Islet of Langerhans (tissue), 1 donor: ENCODE results near the gene POSTN.

Experiments
- FAIRE-seq: peaks from one replicate; lab custom pipeline; 2011; peaks lifted over from hg19 to GRCh38; lab: Jason Lieb, UNC

POSTN gene, protein sequence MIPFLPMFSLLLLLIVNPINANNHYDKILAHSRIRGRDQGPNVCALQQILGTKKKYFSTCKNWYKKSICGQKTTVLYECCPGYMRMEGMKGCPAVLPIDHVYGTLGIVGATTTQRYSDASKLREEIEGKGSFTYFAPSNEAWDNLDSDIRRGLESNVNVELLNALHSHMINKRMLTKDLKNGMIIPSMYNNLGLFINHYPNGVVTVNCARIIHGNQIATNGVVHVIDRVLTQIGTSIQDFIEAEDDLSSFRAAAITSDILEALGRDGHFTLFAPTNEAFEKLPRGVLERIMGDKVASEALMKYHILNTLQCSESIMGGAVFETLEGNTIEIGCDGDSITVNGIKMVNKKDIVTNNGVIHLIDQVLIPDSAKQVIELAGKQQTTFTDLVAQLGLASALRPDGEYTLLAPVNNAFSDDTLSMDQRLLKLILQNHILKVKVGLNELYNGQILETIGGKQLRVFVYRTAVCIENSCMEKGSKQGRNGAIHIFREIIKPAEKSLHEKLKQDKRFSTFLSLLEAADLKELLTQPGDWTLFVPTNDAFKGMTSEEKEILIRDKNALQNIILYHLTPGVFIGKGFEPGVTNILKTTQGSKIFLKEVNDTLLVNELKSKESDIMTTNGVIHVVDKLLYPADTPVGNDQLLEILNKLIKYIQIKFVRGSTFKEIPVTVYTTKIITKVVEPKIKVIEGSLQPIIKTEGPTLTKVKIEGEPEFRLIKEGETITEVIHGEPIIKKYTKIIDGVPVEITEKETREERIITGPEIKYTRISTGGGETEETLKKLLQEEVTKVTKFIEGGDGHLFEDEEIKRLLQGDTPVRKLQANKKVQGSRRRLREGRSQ

DNA sequence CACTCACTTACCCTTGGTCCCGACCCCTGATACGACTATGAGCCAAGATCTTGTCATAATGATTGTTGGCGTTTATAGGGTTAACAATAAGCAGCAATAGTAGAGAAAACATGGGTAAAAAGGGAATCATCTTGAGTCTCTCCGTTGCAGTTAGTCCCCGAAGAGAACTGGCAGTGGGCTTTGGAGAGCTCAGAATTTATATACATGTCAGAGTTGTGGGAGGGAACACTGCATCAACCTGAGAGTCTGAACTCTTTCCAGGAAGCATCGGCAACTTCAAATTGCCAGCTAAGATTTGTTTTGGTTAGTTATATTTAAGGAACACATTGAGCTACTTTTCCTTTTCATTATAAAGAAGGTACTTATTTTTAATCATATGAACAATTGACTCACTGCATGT, at the start of gene POSTN:
Gene POSTN (minus strand): TSS at position 172 of the 400 bp plus-strand sequence. CDS start 42 bp downstream, at position 130.
- no peak for FAIRE-seq

DNA sequence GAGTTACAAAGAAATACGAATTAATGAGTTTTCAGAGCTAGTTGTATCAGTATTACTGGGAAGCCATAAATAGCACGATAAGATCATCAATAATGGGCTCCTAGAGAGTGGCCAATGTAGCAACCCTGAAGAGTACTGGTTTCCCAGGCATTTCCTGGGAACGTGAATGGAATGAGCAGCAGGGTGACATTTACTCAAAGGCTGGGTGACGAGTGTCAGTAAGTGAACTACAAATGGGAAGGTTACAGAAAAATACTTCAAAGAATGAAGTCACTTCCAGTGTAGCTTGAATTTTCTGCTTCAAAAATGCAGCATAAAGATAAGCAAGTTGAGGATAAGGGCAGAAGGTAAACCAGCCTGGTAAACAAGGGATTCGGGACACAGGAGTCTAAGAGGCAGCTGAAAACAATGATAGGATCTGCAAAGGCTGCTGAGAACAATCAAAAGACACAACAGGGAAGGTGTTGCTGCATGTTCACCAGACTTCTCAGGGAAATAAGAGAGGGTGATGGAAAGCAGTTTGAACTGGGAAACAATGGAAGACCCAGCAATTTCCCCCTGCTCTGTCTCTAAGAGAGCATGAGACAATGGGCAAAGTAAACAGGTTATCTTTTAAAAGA, 48.6 kb upstream of the POSTN start:
- FAIRE-seq, result peak; percentile 43

DNA sequence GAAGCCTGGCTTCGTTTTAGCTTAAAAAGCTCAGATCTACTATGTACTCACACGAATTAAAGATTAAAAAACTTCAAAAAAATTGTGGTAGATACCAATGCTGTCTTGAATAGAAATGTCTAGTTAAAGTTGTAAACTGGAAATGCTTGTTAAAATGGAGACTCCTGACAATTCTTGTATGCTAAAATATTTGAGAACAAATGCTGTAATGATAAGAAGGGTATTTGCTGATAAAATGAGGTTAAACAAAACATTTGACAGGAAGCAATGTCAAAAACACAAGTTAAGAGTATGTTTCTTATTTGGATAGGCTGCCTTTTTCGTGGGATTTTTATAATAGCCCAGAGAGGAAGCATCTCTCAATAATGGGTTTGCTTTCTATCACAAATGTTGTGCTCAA, 48.0 kb upstream of the POSTN start:
- FAIRE-seq, result no peak

DNA sequence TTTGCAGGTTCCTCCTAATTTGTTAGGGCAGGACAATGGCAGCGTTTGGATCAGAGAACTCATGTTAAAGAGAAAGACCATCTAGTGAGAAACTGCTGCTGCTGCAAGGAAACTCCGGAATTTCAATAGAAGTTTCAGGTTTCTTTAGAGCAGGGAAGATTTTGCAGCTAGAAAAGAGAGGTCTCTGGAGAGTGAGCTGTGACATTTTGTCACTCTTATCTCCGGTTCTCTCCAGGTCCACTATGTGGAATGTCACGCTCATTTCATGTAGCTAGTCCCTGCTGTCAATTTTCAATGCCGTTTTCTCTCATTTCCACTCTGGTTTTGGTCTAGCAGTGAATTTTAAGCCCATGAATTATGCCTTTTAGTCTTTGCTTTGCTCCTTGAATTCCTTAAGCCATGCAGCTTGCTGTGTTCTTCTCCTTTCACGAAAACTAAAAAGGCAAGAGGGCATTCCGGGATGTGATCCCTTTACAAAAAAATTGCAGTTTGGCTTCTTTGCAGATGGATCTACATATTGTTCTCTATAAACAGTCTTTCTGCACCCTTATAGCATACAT, 46.7 kb upstream of the POSTN start:
- FAIRE-seq, result no peak

DNA sequence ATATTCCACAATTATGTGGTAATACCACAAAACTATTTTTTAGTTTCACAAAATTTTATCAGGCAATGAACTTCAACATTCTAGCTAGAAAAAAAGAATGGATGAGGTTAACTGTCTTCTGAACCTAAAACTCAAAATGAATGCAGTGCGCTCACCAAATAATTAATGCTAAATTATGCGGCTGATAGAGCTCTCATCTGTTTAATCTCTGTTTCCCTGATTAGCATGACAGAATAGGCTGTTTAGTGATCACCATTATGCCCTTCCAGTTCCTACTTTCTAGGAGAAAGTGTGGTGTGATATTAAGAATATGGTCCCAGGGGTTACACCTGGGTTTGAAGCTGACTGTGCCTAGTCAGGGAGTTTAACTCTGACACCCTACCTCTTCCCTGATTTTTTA, 42.8 kb upstream of the POSTN start:
- no peak for FAIRE-seq

DNA sequence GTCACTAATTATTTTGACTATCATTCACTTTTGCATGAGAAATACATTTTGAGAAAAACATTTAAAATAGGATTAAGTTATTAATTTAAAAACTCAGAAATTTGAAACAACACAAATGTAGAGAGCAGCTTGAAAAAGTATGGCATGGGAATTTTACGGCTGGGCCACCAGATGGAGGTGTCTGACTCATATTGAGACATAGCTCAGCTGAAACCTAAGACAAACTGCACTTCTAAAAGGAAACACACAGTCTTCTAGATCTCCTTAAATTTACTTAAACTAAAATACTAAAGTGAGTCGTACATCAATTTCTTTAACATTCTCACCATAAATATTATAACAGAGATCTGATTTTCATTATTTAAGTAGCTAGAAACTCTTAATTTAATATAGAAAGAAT, 41.9 kb upstream of the POSTN start:
- peak; percentile 94 for FAIRE-seq

DNA sequence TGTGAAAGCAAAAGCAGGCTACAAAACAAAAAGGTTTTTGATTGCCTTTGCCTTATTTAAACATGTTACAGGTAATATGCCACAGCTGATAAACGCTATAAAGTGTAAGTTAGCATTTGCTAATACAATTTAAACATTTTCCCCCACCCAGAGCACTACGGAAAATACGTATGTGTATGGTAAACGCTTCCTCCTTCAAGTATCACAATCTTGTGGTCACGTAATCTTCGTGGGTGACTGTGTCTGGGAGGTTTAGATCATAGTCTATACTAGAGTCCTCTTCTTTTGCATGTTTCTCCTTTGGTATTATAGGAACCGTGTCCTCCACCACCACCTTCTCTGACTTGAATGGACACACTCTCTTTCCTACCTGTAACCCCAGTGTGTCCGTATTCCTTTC, 38.1 kb upstream of the POSTN start:
- FAIRE-seq, result no peak

DNA sequence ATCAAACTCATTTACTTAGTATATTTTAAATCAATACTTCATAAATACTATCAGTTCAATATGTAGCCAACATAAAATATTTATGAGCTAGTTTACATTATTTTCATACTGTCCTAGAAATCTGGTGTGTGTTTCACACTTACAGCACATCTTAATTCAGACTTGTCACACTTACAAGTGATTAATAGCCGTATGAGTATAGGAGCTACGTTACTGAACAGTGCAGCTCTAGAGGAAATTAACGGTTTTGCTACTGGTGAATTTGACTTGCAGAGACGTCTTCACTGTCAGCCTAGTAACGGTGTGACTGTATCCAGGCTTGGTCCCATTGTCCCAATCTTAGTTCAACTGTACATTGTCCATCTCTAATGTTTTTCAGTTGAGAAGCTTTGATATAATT, 33.7 kb upstream of the POSTN start:
- no peak for FAIRE-seq

DNA sequence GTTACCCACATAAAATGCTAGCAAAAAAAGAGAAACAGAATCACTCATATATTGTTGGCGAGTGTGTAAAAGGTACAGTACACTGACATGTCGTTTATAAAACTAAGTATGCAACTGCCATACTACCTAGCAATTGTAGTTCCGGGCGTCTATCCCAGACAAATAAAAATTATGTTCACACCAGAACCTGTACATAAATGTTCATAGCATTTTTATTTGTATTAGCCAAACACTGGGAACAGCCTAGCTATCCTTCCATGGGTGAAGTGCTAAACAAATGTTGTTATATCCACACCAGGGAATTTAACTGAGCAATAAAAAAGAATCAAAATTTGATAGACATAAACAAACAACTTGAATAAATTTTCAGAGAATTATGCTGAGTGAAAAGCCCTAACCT, 28.9 kb upstream of the POSTN start:
- FAIRE-seq, result peak; percentile 94

DNA sequence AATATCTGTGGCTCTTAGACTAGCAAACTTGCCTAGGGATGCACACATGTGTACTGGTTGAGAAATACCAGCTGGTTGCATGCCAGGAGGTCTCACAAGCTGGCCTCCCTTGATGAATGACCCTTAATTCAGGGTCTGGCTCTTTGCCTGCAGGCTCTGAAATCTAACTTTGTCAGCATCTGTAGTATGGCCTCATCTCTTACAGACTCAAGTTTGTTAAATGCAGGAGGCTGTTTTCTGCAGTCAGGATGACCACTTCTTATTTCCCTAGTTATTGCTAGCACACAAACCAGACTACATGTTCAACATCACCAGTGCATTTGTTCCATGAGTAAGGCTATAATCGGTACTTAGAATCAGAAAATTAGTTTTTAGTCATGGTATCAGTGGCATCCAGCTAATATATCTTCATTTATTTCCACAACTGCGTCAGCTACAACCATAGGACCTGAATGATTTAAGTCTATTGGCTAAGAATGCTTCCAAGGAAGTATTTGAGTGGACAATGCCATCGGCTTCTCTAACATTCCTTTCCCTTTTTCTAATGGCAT, 23.3 kb upstream of the POSTN start:
- FAIRE-seq, result no peak

DNA sequence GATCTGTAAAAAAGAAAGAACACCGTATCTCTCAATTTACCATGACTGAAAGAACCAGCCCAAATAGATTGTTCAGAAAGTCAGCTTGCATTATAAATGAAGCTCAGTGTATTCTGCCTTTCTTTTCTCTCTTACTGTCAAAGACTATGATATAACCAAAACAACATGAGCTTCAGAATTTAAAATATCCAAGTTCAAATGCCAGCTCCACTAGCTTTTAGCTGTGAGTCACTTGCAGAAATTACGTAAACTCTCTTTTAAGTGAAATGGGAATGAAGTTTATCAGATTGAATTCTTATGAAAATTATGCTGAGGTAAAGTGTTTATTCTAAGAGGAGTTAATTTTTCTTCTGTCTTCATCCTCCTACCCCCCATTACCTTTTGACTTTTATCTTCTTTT, 20.0 kb upstream of the POSTN start:
- FAIRE-seq, result no peak

DNA sequence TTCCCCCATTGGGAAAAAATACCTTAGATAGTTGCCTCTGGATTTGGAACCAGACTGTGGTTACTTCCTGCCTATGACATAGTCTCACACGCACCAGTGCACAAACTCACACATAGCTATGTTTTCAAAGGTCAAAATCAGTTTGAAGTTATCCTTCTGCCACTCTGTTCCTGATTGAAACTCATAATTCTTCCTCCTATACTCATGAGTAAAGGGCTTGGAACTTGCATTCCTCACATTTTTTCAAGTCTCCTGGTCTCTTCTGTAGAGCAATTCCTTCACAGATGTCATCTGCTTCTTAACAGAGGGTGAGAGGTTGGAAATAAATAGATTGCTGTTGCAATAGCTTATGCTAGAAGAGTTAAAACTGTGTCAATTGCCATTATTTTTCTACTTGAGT, 18.6 kb upstream of the POSTN start:
- FAIRE-seq, result no peak

DNA sequence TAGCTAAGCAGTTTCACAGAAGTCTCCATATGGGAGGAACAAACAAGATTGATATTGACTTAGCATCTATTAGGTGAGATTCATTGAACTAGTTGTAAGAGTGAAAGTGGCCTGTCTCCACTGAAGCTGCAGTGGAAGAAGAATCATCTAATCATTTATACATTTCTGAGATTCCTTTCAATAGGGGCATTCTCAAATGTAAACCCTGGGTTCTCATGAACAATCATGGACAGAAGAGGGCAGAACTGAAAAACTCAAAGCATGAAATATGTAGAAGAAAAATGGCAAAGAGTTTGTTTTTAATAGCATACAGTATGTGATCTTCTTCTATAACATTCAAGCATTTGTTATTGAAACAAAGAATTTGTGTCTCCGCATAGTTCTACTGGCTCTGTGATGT, 17.6 kb upstream of the POSTN start:
- peak; percentile 97 for FAIRE-seq

DNA sequence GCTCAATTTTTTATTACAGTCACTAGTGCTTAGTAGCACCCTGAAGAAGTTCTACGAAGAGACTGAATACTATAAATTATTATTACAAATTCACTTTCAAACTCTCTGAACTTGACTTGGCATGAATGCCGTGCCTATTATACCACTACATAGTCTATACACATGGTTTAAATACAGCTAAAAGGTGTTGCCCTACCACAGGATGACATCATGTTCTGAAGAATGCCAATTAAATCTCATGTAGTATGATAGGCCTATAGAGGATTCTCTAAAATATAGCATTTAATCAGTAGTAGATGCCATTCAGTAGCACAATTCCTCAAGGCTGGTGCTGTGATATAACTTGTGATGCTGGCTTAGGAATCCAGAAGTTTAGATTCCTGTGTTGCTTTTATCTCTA, 16.7 kb upstream of the POSTN start:
- no peak for FAIRE-seq

DNA sequence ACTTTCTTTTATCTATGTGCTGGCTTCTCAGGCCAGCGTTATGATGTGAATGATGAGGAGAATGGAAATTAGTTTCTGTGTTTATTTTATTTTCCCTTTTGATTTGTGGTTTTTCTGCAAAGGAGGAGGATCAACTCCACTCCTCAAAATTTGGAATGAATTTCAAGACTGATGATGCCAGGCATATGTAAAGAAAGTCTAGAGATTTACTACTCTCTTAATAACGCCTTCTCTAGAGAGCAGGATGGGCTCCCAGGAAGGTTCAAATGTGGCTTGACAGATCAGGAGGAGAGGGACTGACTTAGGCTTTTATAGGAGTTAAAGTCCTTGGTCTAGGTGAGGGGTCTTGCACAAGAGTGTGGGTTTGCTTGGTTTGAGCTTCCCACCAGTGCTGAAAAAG, 15.1 kb upstream of the POSTN start:
- FAIRE-seq, result no peak

DNA sequence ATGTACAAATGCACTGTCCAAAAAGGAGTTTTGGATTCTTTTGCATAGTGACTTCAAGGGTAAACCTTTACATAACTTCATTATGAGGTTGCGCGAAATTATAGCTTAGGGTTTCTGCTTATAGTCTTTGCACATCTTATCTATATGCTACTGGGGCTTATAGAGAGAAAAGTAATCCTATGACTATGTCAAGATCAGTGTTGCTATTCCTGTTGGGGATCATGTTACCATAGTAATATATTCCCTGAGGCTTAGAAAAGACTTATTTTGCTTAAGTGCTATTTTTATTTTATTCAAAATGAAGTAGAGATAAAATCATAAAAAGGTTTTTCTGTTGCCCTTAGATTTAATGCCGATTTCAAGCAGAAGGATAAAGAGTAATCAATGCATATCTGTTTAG, 14.7 kb upstream of the POSTN start:
- FAIRE-seq, result no peak

DNA sequence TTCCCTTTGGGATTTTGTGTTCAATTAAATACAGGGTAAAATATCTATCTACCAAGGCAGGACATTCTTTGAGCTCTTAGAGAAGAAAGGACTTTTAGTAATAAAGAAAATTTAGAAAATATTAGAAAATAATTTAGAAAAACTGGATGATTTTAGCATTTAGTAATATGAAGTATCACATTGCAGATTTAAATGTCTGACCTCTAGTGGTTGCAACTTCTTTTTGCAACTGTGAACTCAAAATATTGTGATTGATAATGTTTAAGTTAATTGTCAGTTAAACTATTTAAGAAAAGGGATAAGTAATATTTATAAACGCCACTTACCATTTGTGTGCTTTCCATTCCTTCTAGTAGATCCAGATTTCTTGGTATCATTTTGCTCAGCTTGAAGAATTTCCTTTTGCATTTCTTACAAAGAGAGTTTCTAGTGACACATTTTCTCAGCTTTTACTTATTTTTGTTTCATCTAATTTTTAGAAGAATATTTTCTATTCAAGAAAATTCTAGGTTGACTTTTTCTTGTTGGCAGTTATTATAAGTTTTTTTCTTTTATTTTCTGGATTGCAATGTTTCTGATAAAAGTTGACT, 10.3 kb upstream of the POSTN start:
- FAIRE-seq, result peak; percentile 90

DNA sequence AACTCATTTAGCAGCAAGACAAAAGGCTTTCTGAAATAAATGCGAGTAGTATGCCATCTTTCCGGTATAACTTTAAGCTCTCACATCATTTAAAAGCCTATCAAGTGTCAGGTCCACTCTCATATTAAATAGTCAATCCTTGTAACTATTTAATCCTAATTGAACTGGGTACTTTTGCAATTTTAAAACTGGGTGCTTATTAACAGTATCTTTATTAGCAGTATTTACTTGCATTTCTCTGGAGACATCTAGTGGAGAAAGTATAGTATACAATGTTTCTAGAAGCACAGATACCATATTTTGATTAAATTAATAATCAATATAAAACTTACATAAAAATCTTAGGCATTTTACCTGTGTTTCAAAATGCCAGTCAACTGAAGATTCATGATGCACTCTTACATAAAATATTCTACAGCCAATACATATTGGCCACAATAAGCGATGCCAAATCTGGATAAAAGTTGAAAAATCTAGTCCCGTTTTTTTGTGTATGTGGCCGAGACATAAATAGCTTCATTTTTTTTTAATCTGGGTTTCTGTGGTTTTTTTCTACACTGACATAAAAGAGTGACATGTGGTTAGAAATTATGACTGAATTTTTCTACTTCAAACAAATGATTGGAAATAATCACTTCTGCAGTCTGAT, 4.3 kb upstream of the POSTN start:
- peak; percentile 98 for FAIRE-seq

DNA sequence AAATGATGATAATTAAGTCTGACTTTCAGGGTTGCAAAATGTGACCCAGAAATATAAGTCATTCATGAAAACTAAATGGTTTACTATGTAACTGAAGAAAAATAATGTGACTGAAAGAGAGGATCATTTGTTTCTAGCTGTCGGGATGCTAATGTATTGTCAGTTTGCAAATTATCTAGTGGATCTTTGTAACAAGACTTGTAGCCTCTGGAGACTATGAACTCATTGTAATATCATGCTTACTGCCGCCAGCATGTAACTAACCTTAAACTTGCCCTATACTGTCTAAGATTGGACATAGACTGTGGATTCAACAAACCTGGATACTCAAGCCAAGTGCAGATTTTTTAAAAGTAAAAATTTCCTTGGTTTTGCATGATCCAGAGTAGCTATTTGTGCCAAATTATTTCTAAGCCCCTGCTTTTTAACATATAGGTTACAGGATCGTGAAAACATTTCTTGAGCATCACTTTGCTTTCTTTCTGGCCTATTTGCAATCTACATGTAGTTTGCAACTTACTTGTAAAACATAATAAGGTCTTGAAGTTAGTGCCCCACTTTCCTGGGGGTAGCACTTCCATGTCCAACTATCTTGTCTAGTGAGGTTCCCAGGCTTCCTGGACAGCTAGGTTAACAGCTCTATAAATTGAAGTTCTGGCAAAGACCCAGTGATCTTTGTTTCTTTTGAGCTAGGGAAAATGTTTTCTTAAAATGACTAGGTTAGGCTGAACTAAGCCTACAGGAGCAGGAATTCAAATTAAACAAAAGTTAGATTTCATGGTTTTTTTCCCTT, 3.3 kb upstream of the POSTN start:
- FAIRE-seq, result no peak

DNA sequence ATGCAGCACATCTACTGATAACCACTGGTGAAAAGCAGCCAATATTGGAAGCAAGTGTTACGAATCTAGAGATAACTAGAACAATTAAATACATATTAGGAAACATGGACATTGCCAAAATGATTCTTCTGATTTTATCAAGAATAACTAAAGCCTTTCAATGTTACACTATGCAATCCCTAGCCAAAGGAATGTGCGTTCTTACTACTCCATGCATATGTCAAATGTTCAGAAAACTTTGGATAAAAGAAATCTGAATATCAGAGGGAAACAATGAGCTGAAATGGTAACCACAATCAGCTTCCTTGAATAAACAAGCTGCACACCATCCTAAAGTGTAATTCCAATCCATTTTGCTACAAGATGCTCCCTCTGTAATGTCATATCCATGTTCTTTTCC, 951 bp upstream of the POSTN start:
- FAIRE-seq, result no peak
